DOHH2 (cell line): ENCODE results near the gene ZNF865.

ENCODE experiments used
- H3F3A ChIP-seq: fragments of 200-600 bp; sonication (generic), shearing (Covaris generic); 2 replicates; pipeline ENCODE4 v1.6.0; 2016; ENCODE audit warnings: antibody characterized with exemption, mild to moderate bottlenecking; ENCODE audit not compliant: control insufficient read depth, insufficient read depth
- H3K27ac ChIP-seq: fragments of 200-600 bp; sonication (generic); 2 replicates; pipeline ENCODE4 v1.5.1; 2014; ENCODE audit warnings: low read depth, mild to moderate bottlenecking, low read length, moderate library complexity
- H3K27me3 ChIP-seq: fragments of 200-600 bp; sonication (generic); 2 replicates; pipeline ENCODE4 v1.6.1; 2014; ENCODE audit warnings: mild to moderate bottlenecking, low read length, mixed read lengths; ENCODE audit not compliant: control insufficient read depth
- H3K36me3 ChIP-seq: fragments of 200-600 bp; sonication (generic); 2 replicates; pipeline ENCODE4 v1.6.1; 2014; ENCODE audit warnings: mild to moderate bottlenecking, low read length, moderate library complexity, mixed read lengths; ENCODE audit not compliant: control insufficient read depth
- H3K4me1 ChIP-seq: fragments of 200-600 bp; sonication (generic); 2 replicates; pipeline ENCODE4 v1.6.1; 2014; ENCODE audit warnings: mild to moderate bottlenecking, low read length, mixed read lengths; ENCODE audit not compliant: control insufficient read depth
- H3K4me2 ChIP-seq: fragments of 200-600 bp; sonication (generic); 2 replicates; pipeline ENCODE4 v1.6.0; 2014; ENCODE audit warnings: mild to moderate bottlenecking, low read length, moderate library complexity
- H3K4me3 ChIP-seq: fragments of 200-600 bp; sonication (generic); 2 replicates; pipeline ENCODE4 v1.5.1; 2014; ENCODE audit warnings: mild to moderate bottlenecking, low read length, mixed read lengths
- H3K79me2 ChIP-seq: fragments of 200-600 bp; sonication (generic); 2 replicates; pipeline ENCODE4 v1.6.1; 2014; ENCODE audit warnings: mild to moderate bottlenecking, low read length, mixed read lengths; ENCODE audit not compliant: control insufficient read depth
- H3K9me2 ChIP-seq: fragments of 200-600 bp; sonication (generic); replicated peaks from 2 replicates; pipeline ENCODE4 v1.6.1; 2014; ENCODE audit warnings: mild to moderate bottlenecking, low read length, mixed read lengths; ENCODE audit not compliant: control insufficient read depth
- H3K9me3 ChIP-seq: fragments of 200-600 bp; sonication (generic); 2 replicates; pipeline ENCODE4 v1.6.1; 2014; ENCODE audit warnings: antibody characterized with exemption, low read length, mixed read lengths; ENCODE audit not compliant: control insufficient read depth, insufficient read depth
- H4K20me1 ChIP-seq: fragments of 200-600 bp; sonication (generic); 2 replicates; pipeline ENCODE4 v1.6.0; 2014; ENCODE audit warnings: low read depth, mild to moderate bottlenecking, antibody characterized with exemption, low read length, moderate library complexity; ENCODE audit not compliant: control insufficient read depth, insufficient read depth
- EZH2phosphoT487 ChIP-seq: fragments of 200-600 bp; sonication (generic); IDR thresholded peaks from 2 replicates; pipeline ENCODE4 v1.6.1; 2017; ENCODE audit warnings: borderline replicate concordance, mild to moderate bottlenecking, antibody characterized with exemption, low read length, moderate library complexity, mixed read lengths
- TF ChIP-seq, protein P1 (sequence below): fragments of 200-600 bp; sonication (generic); IDR thresholded peaks from one replicate; pipeline ENCODE4 v1.5.1; 2014; ENCODE audit warnings: antibody characterized with exemption, mild to moderate bottlenecking, low read depth, low read length; ENCODE audit not compliant: poor library complexity, severe bottlenecking

Gene ZNF865

DNA sequence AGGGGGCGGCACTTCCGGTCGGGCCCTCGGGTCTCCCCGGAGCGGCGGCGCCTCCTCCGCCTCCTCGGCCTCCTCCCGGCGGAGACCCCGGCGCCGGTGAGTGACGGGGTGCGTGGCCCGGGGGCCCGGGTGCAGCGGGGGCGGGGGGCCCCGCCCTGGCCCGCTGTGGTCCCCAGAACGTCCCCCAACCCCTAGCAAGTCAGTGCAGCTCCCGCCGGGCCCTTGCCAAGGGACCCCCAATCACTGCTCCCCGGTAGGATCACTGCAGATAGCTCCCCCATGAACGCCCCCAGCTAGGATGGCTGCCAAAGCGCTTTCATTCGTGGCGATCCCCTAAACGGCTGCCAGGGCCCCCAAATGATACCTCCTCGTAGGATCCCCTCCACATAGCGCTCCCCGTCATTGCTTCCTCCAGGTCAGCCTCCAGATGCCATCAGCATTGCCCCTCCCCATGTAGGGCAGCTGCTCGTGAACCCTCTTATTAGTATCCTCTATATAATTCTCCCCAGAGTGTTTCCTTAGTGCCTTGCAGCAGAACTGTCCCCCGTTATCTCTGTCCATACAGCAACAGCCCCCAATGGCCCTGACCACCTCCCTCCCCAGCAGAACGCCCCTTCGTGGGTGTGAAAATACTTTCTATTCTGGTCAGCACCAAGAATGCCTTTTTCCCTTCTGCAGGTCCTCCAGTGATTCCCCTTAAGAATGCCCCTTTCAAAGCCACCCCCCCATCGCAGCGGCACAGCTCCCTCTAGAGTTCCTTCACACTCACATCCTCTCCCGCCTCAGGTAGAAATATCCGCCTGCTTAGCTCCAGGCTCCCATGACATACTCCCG, at the start of gene ZNF865:
Gene ZNF865 (plus strand): TSS at position 11 of the 834 bp plus-strand sequence. CDS start 7,972 bp downstream, outside the sequence.
- peak within 1 kb of the TSS; percentile 99 for H3K27ac ChIP-seq
- peaks cover 43% of the 10 kb centered on the region for H3K4me1 ChIP-seq
- H3K9me2 ChIP-seq: no peaks in the 10 kb centered on the region
- H3K27me3 ChIP-seq: no peaks in the 10 kb centered on the region
- peaks cover 52% of the 10 kb centered on the region for H3K79me2 ChIP-seq
- TF ChIP-seq, protein P1, sequence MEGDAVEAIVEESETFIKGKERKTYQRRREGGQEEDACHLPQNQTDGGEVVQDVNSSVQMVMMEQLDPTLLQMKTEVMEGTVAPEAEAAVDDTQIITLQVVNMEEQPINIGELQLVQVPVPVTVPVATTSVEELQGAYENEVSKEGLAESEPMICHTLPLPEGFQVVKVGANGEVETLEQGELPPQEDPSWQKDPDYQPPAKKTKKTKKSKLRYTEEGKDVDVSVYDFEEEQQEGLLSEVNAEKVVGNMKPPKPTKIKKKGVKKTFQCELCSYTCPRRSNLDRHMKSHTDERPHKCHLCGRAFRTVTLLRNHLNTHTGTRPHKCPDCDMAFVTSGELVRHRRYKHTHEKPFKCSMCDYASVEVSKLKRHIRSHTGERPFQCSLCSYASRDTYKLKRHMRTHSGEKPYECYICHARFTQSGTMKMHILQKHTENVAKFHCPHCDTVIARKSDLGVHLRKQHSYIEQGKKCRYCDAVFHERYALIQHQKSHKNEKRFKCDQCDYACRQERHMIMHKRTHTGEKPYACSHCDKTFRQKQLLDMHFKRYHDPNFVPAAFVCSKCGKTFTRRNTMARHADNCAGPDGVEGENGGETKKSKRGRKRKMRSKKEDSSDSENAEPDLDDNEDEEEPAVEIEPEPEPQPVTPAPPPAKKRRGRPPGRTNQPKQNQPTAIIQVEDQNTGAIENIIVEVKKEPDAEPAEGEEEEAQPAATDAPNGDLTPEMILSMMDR: peak; percentile 86
- TF ChIP-seq EZH2phosphoT487: no peak
- peak within 1 kb of the TSS; percentile 95 for H3K4me3 ChIP-seq
- peaks cover 22% of the 10 kb centered on the region for H3F3A ChIP-seq
- H4K20me1 ChIP-seq: peaks cover 11% of the 10 kb centered on the region; the same call in 1 of the 2 replicates
- H3K4me2 ChIP-seq: peak within 1 kb of the TSS; percentile 99
- H3K9me3 ChIP-seq: no peaks in the 10 kb centered on the region
- peaks cover 42% of the 10 kb centered on the region for H3K36me3 ChIP-seq

DNA sequence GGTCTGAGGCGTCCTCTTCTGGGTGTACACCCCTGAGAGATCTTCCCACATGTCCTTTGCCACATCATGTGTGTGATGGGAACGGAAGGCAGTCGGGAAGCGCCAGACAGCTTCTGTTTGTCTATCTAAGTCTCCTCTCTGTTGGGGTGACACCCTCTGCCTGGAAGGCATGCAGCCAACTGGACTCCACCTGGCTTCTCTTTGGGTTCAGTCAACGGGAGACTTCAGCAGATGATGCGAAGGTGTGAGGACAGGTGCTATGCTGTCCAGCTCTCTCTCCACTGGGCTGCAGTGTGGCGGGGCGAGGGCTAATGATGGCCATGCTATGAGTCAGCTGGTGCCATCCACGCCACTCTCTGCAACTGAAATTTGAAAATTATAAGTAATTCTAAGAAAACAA, 45.8 kb upstream of the ZNF865 start:
- H3K27ac ChIP-seq: no peak overlapping the region
- H3K4me2 ChIP-seq: no peak overlapping the region
- no peaks in the 10 kb centered on the region for H3K9me3 ChIP-seq
- no peaks in the 10 kb centered on the region for H3F3A ChIP-seq
- no peak overlapping the region for H3K4me3 ChIP-seq
- H4K20me1 ChIP-seq: no peaks in the 10 kb centered on the region
- no peaks in the 10 kb centered on the region for H3K4me1 ChIP-seq
- H3K9me2 ChIP-seq: no peaks in the 10 kb centered on the region
- no peaks in the 10 kb centered on the region for H3K27me3 ChIP-seq
- no peaks in the 10 kb centered on the region for H3K79me2 ChIP-seq
- TF ChIP-seq EZH2phosphoT487: no peak
- TF ChIP-seq, protein P1: no peak
- no peaks in the 10 kb centered on the region for H3K36me3 ChIP-seq

DNA sequence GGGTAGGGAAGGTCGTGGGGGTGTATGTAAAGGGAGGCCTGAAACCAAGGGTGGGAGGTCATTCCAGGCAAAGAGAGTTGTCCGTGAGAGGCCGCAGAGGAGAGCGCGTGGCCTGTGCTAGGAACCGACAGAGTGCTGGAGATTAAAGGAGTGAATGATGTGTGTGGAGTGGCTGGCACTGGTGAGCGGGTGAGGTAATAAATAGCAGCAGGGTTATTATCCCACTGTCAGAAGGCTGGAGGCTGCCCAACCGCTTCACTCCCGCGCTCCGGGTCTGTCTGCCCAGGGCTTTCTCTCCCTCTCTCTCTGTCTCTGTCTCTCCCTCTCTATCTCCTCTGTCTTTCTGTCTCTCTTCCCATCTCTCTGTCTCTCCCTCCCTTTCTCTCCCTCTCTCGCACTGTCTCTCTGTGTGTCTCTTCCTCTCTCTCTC, 42.2 kb upstream of the ZNF865 start:
- TF ChIP-seq, protein P1: no peak
- TF ChIP-seq EZH2phosphoT487: no peak
- Histone ChIP-seq H3K27ac (no peak overlapping the region), H3K4me3 (no peak overlapping the region), H3F3A (no peaks in the 10 kb centered on the region), H3K4me1 (no peaks in the 10 kb centered on the region), H3K27me3 (no peaks in the 10 kb centered on the region), H3K9me2 (no peaks in the 10 kb centered on the region), H4K20me1 (no peaks in the 10 kb centered on the region), H3K4me2 (no peak overlapping the region), H3K36me3 (no peaks in the 10 kb centered on the region), H3K9me3 (no peaks in the 10 kb centered on the region), H3K79me2 (no peaks in the 10 kb centered on the region)
